Bronchial epithelial cell (primary cell): ENCODE results near the gene MAPKAPK5. TPM values are rescaled to one million over a fixed set of nuclear protein-coding genes. Genes with fewer than 3 reads are reported as not detected.
"Not testable (repeated sequence)": the region's sequence is repeated elsewhere in the genome, so short reads cannot be mapped to it uniquely, and the experiment has no call there.

Experiments used
- DNase-seq: peaks from one replicate; pipeline ENCODE4 v3.0.0-alpha.2; 2010; ENCODE audit warnings: low read depth
- FAIRE-seq: peaks from 2 replicates; lab custom pipeline; 2011; peaks lifted over from hg19 to GRCh38; lab: Jason Lieb, UNC
- H3K27me3 ChIP-seq: 2 replicates; pipeline ENCODE4 v1.5.1; 2011; ENCODE audit warnings: low read length; ENCODE audit not compliant: control insufficient read depth, insufficient read depth
- H3K36me3 ChIP-seq: 2 replicates; pipeline ENCODE4 v1.5.1; 2011; ENCODE audit warnings: low read length; ENCODE audit not compliant: control insufficient read depth, insufficient read depth
- H3K4me3 ChIP-seq: 2 replicates; pipeline ENCODE4 v1.5.1; 2011; ENCODE audit warnings: mild to moderate bottlenecking, low read depth, low read length, control low read depth
- total RNA-seq: library from RNA; depleted of rRNA; stranded (reverse); fragments of >200 nt; gene quantifications from 2 replicates; pipeline ENCODE4 v1.2.1, GENCODE V29; 2014
- TF ChIP-seq, protein P1 (sequence below): IDR thresholded peaks from 2 replicates; pipeline ENCODE4 v1.5.1; 2011; ENCODE audit warnings: mild to moderate bottlenecking, moderate library complexity, low read length, control low read depth, inconsistent platforms; ENCODE audit not compliant: insufficient read depth, severe bottlenecking

The MAPKAPK5 gene
- total RNA-seq, 1 donor from 2014 or later = 45.5 TPM

DNA sequence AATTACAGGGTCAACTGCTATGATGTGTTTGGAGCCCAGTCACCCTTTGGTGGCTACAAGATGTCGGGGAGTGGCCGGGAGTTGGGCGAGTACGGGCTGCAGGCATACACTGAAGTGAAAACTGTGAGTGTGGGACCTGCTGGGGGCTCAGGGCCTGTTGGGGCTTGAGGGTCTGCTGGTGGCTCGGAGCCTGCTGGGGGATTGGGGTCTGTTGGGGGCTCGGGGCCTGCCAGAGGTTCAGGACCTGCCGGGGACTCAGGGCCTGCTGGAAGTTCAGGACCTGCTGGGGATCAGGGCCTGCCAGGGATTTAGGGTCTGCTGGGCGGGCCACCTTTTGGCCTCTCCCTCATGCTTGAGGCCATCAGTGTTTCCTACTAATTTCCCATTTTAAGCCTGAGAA lies 38.2 kb upstream of the MAPKAPK5 start:
- DNase-seq = no peak
- peaks cover 30% of the 10 kb centered on the region for H3K36me3 ChIP-seq
- FAIRE-seq = no peak
- H3K27me3 ChIP-seq = no peaks in the 10 kb centered on the region
- TF ChIP-seq, protein P1, sequence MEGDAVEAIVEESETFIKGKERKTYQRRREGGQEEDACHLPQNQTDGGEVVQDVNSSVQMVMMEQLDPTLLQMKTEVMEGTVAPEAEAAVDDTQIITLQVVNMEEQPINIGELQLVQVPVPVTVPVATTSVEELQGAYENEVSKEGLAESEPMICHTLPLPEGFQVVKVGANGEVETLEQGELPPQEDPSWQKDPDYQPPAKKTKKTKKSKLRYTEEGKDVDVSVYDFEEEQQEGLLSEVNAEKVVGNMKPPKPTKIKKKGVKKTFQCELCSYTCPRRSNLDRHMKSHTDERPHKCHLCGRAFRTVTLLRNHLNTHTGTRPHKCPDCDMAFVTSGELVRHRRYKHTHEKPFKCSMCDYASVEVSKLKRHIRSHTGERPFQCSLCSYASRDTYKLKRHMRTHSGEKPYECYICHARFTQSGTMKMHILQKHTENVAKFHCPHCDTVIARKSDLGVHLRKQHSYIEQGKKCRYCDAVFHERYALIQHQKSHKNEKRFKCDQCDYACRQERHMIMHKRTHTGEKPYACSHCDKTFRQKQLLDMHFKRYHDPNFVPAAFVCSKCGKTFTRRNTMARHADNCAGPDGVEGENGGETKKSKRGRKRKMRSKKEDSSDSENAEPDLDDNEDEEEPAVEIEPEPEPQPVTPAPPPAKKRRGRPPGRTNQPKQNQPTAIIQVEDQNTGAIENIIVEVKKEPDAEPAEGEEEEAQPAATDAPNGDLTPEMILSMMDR = no peak
- H3K4me3 ChIP-seq = no peak overlapping the region

GRCh38 chr12:111806304-111806703 lies 35.7 kb upstream of the MAPKAPK5 start:
- TF ChIP-seq, protein P1 = no peak
- Histone ChIP-seq H3K36me3 (peaks cover 22% of the 10 kb centered on the region), H3K4me3 (no peak overlapping the region), H3K27me3 (no peaks in the 10 kb centered on the region)
- FAIRE-seq (no peak), DNase-seq (no peak)

- Histone ChIP-seq H3K36me3 (peaks cover 22% of the 10 kb centered on the region), H3K27me3 (no peaks in the 10 kb centered on the region), H3K4me3 (no peak overlapping the region)
- TF ChIP-seq, protein P1 = no peak
- DNase-seq = no peak
- FAIRE-seq = no peak
These were observed 34.8 kb upstream of the MAPKAPK5 start for GRCh38 chr12:111807232-111807631.

DNA sequence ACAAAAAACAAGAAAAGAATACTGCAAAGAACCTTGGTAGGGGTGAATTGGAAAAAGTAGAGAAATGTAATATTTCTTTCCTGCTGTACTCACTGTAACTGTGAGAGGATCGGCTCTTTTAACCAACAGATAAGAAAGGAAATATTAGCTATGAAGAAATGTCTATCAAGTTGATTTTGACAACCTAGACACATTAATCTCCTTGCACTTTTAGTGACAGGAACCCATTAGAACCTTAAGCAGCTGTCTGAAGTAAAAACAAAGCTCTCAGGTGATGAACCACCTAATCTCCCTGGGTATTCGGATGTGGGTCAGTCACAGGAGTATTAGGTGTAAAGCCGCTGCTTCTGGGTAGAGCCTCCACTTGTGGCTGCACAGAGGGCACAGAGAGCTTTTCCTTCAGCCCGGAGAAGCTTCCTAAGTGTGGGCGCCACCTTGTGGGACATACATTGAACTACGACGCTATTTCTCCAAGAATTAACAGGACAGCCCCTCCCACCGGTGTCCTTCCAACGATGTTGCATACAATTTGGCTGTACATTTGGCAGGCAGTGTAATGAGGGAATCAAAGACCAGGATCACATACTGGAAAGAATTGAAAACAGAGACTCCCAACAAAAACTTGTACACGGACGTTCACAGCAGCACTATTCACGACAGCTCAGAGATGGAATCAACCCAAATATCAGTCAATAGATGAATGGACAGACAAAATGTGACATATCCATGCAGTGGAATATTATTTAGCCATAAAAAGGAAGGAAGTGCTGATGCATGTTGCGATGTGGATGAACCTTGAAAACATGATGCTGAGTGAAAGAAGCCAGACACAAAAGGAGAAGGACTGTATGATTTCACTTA lies 28.9 kb upstream of the MAPKAPK5 start:
- TF ChIP-seq, protein P1 = peak; percentile 82
- Histone ChIP-seq H3K4me3 (no peak overlapping the region), H3K27me3 (no peaks in the 10 kb centered on the region), H3K36me3 (peaks cover 6% of the 10 kb centered on the region)
- DNase-seq (peak; percentile 75), FAIRE-seq (no peak)

DNA sequence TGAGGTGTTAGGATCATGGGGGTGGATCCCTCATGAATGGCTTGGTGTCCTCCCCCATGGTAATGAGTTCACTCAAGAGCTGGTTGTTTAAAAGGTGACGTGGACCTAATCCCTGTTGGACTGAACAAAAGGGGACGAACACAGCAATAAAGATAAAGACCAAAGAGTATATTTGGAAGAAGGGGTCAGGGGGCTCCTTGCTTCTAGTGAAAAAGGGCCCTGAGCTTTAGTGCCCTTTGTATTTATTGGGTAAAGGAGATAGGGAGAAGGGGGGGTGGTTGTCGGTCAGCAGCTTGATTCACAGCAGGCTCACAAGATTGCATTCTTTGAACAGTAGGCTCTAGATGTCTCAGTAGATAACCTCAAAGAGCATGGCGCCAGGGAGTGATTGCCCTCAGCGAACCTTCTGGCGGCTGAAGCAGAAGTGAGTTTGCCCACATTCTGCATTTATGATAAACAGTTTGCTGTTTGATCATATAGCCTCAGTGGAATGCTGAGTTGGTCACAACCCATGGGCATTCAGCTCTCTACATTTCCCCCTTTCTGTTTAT lies 25.9 kb upstream of the MAPKAPK5 start:
- TF ChIP-seq, protein P1 = no peak
- no peak overlapping the region for H3K4me3 ChIP-seq
- FAIRE-seq (no peak), DNase-seq (no peak)
- H3K27me3 ChIP-seq = no peaks in the 10 kb centered on the region
- H3K36me3 ChIP-seq = no peaks in the 10 kb centered on the region

DNA sequence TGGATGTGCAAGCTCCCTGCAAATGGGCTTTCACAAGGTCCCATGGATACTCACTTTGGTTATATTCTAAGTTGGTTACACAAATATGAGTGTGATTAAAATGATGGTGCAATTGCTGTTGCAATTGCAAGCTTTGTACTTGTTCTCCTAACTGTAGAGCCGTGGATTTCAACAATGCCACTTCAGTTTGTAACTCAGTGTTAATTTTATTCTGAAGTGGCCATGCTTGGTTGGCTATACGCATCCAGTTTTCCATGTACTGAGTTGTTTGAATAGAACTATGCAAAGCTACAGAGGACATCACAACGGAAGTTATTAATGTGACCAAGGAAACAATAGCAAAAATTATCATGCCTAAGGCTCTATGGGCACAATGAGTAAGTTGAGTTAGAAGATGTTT lies 25.1 kb upstream of the MAPKAPK5 start:
- H3K27me3 ChIP-seq, FAIRE-seq, DNase-seq, H3K4me3 ChIP-seq, H3K36me3 ChIP-seq: not testable (repeated sequence)
